ENCODE measurements around the gene FOXD2.

FOXD2 gene

GRCh38 chr1:47416319-47417169 lies 21.3 kb upstream of the FOXD2 start:
- H3K9me3 ChIP-seq (ENCODE audit: severe bottlenecking) = no peaks in the 10 kb centered on the region
- no peak for DNase-seq (ENCODE audit: low spot score)
- ATAC-seq (ENCODE audit: low read depth) = peak; percentile 48
- peak overlapping the region; percentile 20 for H3K4me3 ChIP-seq (ENCODE audit: severe bottlenecking)
- H3K36me3 ChIP-seq (ENCODE audit: low read depth) = no peaks in the 10 kb centered on the region
- TF ChIP-seq, protein P1, sequence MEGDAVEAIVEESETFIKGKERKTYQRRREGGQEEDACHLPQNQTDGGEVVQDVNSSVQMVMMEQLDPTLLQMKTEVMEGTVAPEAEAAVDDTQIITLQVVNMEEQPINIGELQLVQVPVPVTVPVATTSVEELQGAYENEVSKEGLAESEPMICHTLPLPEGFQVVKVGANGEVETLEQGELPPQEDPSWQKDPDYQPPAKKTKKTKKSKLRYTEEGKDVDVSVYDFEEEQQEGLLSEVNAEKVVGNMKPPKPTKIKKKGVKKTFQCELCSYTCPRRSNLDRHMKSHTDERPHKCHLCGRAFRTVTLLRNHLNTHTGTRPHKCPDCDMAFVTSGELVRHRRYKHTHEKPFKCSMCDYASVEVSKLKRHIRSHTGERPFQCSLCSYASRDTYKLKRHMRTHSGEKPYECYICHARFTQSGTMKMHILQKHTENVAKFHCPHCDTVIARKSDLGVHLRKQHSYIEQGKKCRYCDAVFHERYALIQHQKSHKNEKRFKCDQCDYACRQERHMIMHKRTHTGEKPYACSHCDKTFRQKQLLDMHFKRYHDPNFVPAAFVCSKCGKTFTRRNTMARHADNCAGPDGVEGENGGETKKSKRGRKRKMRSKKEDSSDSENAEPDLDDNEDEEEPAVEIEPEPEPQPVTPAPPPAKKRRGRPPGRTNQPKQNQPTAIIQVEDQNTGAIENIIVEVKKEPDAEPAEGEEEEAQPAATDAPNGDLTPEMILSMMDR (IDR thresholded peaks at IDR 0.05; ENCODE audit: poor library complexity, severe bottlenecking) = no peak
- peaks cover 16% of the 10 kb centered on the region for H3K27me3 ChIP-seq (ENCODE audit: insufficient read depth, poor library complexity, severe bottlenecking)
- no peak overlapping the region for H3K27ac ChIP-seq (ENCODE audit: poor library complexity, severe bottlenecking)
- no peaks in the 10 kb centered on the region for H3K4me1 ChIP-seq (ENCODE audit: insufficient read depth, poor library complexity, severe bottlenecking)

DNA sequence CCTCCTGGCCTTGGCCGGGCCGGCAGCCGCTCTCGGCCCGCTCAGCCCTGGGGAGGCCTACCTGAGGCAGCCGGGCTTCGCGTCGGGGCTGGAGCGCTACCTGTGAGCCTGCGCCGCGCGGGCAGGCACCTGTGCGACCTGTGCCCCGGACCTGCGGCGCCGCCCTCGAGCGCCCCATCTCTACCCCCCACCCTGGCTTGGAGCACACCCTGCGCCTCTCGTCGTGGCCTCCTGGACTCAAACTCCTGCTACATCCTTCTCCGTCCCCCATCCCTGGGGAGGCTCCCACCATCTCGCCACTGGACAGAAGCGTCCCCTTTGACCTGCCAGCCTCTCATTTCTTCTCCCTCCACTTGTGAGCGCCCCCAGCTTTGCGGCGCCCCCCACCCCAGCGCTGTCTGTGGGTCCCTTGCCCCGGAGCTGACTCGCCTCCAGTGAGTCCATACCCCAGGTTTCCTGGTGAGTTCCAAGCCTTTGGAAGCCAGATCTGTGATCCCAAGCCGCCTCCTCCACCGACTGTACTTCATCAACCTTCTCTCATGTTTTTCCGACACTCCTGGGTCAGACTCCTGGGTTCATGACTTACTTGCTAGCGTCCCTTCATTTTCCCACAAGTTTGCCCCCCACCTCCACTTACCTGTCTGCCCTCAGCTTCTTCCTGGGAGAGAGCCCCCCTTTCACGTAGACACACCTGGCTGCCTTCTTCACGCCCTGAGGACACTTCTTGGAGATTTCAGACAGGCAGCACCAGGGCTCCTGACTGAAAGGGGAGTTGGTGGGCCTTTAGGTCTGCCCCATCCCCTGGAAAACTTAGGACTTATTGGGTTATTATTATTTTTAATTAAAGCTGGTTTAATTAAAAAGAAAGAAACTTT lies 20.4 kb upstream of the FOXD2 start:
- ATAC-seq (ENCODE audit: low read depth) (no peak), DNase-seq (ENCODE audit: low spot score) (no peak)
- Histone ChIP-seq H3K27ac (ENCODE audit: poor library complexity, severe bottlenecking) (no peak overlapping the region), H3K4me1 (ENCODE audit: insufficient read depth, poor library complexity, severe bottlenecking) (no peaks in the 10 kb centered on the region), H3K27me3 (ENCODE audit: insufficient read depth, poor library complexity, severe bottlenecking) (peaks cover 16% of the 10 kb centered on the region), H3K4me3 (ENCODE audit: severe bottlenecking) (no peak overlapping the region), H3K36me3 (ENCODE audit: low read depth) (no peaks in the 10 kb centered on the region), H3K9me3 (ENCODE audit: severe bottlenecking) (no peaks in the 10 kb centered on the region)
- TF ChIP-seq, protein P1 (IDR thresholded peaks at IDR 0.05; ENCODE audit: poor library complexity, severe bottlenecking) = no peak

GRCh38 chr1:47418122-47418521 lies 19.7 kb upstream of the FOXD2 start:
- H3K27ac ChIP-seq (ENCODE audit: poor library complexity, severe bottlenecking) = no peak overlapping the region
- DNase-seq (ENCODE audit: low spot score) (no peak), ATAC-seq (ENCODE audit: low read depth) (no peak)
- TF ChIP-seq, protein P1 (IDR thresholded peaks at IDR 0.05; ENCODE audit: poor library complexity, severe bottlenecking) = no peak
- no peak overlapping the region for H3K4me3 ChIP-seq (ENCODE audit: severe bottlenecking)
- H3K36me3 ChIP-seq (ENCODE audit: low read depth) = no peaks in the 10 kb centered on the region
- no peaks in the 10 kb centered on the region for H3K9me3 ChIP-seq (ENCODE audit: severe bottlenecking)
- H3K27me3 ChIP-seq (ENCODE audit: insufficient read depth, poor library complexity, severe bottlenecking) = peaks cover 16% of the 10 kb centered on the region
- no peaks in the 10 kb centered on the region for H3K4me1 ChIP-seq (ENCODE audit: insufficient read depth, poor library complexity, severe bottlenecking)

DNA sequence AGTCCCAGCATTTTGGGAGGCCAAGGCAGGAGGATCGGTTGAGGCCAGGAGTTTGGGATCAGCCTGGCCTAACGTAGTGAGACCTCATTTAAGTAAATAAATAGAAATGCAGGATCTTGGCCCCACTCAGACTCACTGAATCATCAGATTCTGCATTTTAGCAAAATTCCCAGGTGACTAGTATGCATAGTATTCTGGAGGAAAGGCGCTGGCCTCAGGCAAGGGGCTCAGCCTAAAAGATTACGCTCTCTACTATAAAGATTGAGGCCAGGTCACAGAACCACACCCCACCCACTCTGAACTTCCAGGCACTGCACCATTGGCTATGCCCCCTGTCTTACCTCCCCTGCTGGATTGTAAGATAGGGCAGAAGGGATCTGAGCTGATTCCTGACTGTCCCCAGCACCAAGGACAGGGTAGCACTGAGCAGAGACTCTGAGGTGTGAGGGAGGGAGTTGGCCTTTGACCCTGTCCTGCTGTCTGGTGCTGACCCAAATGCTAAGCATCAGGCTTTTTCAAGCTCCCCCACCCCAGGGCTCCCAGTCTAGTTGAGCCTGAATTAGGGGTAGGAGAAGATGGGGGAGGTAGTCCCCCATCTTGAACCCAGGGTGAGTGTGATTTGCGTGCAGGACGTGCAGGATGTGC lies 19.0 kb upstream of the FOXD2 start:
- ATAC-seq (ENCODE audit: low read depth) = no peak
- TF ChIP-seq, protein P1 (IDR thresholded peaks at IDR 0.05; ENCODE audit: poor library complexity, severe bottlenecking) = no peak
- no peak overlapping the region for H3K4me3 ChIP-seq (ENCODE audit: severe bottlenecking)
- H3K36me3 ChIP-seq (ENCODE audit: low read depth) = no peaks in the 10 kb centered on the region
- H3K27me3 ChIP-seq (ENCODE audit: insufficient read depth, poor library complexity, severe bottlenecking) = peaks cover 16% of the 10 kb centered on the region
- DNase-seq (ENCODE audit: low spot score) = no peak
- H3K4me1 ChIP-seq (ENCODE audit: insufficient read depth, poor library complexity, severe bottlenecking) = no peaks in the 10 kb centered on the region
- no peak overlapping the region for H3K27ac ChIP-seq (ENCODE audit: poor library complexity, severe bottlenecking)
- no peaks in the 10 kb centered on the region for H3K9me3 ChIP-seq (ENCODE audit: severe bottlenecking)
